Upper lobe of left lung (tissue), 6 donors: ENCODE measurements around the gene CENPO. TPM values are rescaled to one million over a fixed set of nuclear protein-coding genes. Genes with fewer than 3 reads are reported as not detected.

ENCODE experiments used
- ATAC-seq, 2 donors: fragments of 200-7000 bp; cut with Tn5 transposase; one replicate each; pipeline ENCODE4 v1.9.1; 2022; ENCODE audit warnings: mild to moderate bottlenecking in 2 of 2, moderate library complexity in 2 of 2; ENCODE audit not compliant: low FRiP score in 2 of 2
- DNase-seq, 2 donors: peaks; one replicate each; pipeline ENCODE4 v3.0.0-alpha.2; 2019 to 2020
- H3K27ac ChIP-seq, 4 donors: fragments of 200-600 bp; sonication (generic); one replicate each; pipeline ENCODE4 v1.5.1; 2016 to 2019
- H3K27me3 ChIP-seq, 4 donors: fragments of 200-600 bp; sonication (generic); one replicate each; pipeline ENCODE4 v1.5.1; 2017 to 2019
- H3K36me3 ChIP-seq, 4 donors: fragments of 200-600 bp; sonication (generic); one replicate each; pipeline ENCODE4 v1.5.1; 2016 to 2019
- H3K4me1 ChIP-seq, 4 donors: fragments of 200-600 bp; sonication (generic); one replicate each; pipeline ENCODE4 v1.5.1; 2018 to 2019
- H3K4me3 ChIP-seq, 4 donors: fragments of 200-600 bp; sonication (generic); one replicate each; pipeline ENCODE4 v1.5.1; 2017 to 2019; ENCODE audit warnings: mild to moderate bottlenecking in 2 of 4, moderate library complexity in 1 of 4
- H3K9me3 ChIP-seq, 4 donors: fragments of 200-600 bp; sonication (generic); one replicate each; pipeline ENCODE4 v1.5.1; 2018 to 2019
- EP300 ChIP-seq, 4 donors: sonication (generic); formaldehyde crosslinking; IDR thresholded peaks; one replicate each; pipeline ENCODE4 v1.5.1; 2017; ENCODE audit warnings: antibody characterized with exemption in 4 of 4, control low read depth in 2 of 4
- POLR2A ChIP-seq, 4 donors: fragments of 450-650 bp; IDR thresholded peaks; one replicate each; pipeline ENCODE4 v1.5.1; 2016 to 2017; ENCODE audit warnings: antibody characterized with exemption in 4 of 4, mild to moderate bottlenecking in 2 of 4
- POLR2AphosphoS5 ChIP-seq, 2 donors: sonication (generic); formaldehyde crosslinking; IDR thresholded peaks; one replicate each; pipeline ENCODE4 v1.5.1; 2017; ENCODE audit warnings: antibody characterized with exemption in 2 of 2
- WGBS, 2 donors: methylation state at CpG; one replicate each; pipeline ENCODE4 v1.1.5; 2017 to 2018; 5-methylcytosine and 5-hydroxymethylcytosine counted together
- total RNA-seq, 6 donors: library from RNA; depleted of rRNA in 4 of 6; stranded (reverse); fragments of >200 nt in 4 of 6; gene quantifications; one replicate each; pipeline versions ENCODE4 v1.1.0 to v1.2.1, GENCODE V29; 2016 to 2021
- TF ChIP-seq, protein P1 (sequence below), 6 experiments: fragments of 450-650 bp in 4 of 6; fragments of 200-600 bp in 2 of 6; sonication (generic) in 2 of 6; IDR thresholded peaks; one replicate each; pipeline ENCODE4 v1.5.1; 2016 to 2019; ENCODE audit warnings: antibody characterized with exemption in 6 of 6
- donor health status: DM: no; HTN: no; CAD: no; lungs with moderate emphysema.
- donor health status: DM: no; HTN: yes; CAD: no; lungs with severe emphysema.

CENPO gene
- total RNA-seq, 6 donors from 2014 or later, result 4.9 to 8.7 (median 7.2) TPM

DNA sequence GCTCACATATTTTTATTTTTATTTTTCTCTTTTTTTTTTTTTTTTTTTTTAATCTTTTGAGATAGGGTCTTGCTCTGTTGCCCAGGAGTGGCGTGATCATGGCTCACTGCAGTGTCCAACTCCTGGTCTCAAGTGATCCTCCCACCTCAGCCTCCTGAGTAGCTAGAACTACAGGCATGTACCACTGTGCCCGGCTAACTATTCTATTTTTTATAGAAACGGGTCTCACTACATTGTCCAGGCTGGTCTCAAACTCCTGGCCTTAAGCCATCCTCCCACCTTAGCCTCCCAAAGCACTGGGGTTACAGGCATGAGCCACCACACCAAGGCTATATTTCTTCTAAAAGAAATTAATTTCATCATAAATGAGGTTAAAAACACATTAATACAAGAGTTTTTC is 45.9 kb upstream of the CENPO start:
- H3K4me1 ChIP-seq, result peaks cover 0 to 3% (median 0%) of the 10 kb centered on the region in 4 donors
- ATAC-seq, result no peak
- H3K27ac ChIP-seq, result no peak overlapping the region

GRCh38 chr2:24749069-24749691 is 44.0 kb upstream of the CENPO start:
- H3K4me1 ChIP-seq, result no peaks in the 10 kb centered on the region
- WGBS, 2 donors, result 95 to 97% methylated on average over 7 of the region's 7 CpGs
- H3K27ac ChIP-seq, result no peak overlapping the region
- no peaks in the 10 kb centered on the region for H3K9me3 ChIP-seq
- peaks cover 0 to 36% (median 12%) of the 10 kb centered on the region in 4 donors for H3K36me3 ChIP-seq
- H3K4me3 ChIP-seq, result no peak overlapping the region
- TF ChIP-seq EP300 (IDR thresholded peaks at IDR 0.05) (no peak), POLR2A (IDR thresholded peaks at IDR 0.05) (no peak), POLR2AphosphoS5 (IDR thresholded peaks at IDR 0.05) (no peak)
- TF ChIP-seq, protein P1, sequence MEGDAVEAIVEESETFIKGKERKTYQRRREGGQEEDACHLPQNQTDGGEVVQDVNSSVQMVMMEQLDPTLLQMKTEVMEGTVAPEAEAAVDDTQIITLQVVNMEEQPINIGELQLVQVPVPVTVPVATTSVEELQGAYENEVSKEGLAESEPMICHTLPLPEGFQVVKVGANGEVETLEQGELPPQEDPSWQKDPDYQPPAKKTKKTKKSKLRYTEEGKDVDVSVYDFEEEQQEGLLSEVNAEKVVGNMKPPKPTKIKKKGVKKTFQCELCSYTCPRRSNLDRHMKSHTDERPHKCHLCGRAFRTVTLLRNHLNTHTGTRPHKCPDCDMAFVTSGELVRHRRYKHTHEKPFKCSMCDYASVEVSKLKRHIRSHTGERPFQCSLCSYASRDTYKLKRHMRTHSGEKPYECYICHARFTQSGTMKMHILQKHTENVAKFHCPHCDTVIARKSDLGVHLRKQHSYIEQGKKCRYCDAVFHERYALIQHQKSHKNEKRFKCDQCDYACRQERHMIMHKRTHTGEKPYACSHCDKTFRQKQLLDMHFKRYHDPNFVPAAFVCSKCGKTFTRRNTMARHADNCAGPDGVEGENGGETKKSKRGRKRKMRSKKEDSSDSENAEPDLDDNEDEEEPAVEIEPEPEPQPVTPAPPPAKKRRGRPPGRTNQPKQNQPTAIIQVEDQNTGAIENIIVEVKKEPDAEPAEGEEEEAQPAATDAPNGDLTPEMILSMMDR (IDR thresholded peaks at IDR 0.05), result no peak
- no peak for DNase-seq
- H3K27me3 ChIP-seq, result no peaks in the 10 kb centered on the region
- no peak for ATAC-seq

More for the DNA sequence above, 45.9 kb upstream of the CENPO start:
- Histone ChIP-seq H3K27me3 (no peaks in the 10 kb centered on the region), H3K9me3 (no peaks in the 10 kb centered on the region), H3K36me3 (peaks cover under 1 to 20% (median 4%) of the 10 kb centered on the region in 4 donors), H3K4me3 (no peak overlapping the region)
- TF ChIP-seq POLR2AphosphoS5 (IDR thresholded peaks at IDR 0.05) (no peak), POLR2A (IDR thresholded peaks at IDR 0.05) (no peak), EP300 (IDR thresholded peaks at IDR 0.05) (no peak)
- TF ChIP-seq, protein P1 (IDR thresholded peaks at IDR 0.05), result no peak
- no peak for DNase-seq
- whole genome bisulfite sequencing, 2 donors, result 97 to 98% methylated on average over 3 of the region's 3 CpGs

- Histone ChIP-seq H3K27me3 (no peaks in the 10 kb centered on the region), H3K9me3 (no peaks in the 10 kb centered on the region), H3K4me1 (no peaks in the 10 kb centered on the region), H3K4me3 (no peak overlapping the region), H3K27ac (no peak overlapping the region), H3K36me3 (peaks cover 9 to 78% (median 29%) of the 10 kb centered on the region in 4 donors)
- ATAC-seq (no peak), DNase-seq (no peak)
- 88 to 93% methylated on average over 3 of the region's 3 CpGs for WGBS, 2 donors
- TF ChIP-seq POLR2AphosphoS5 (IDR thresholded peaks at IDR 0.05) (no peak), EP300 (IDR thresholded peaks at IDR 0.05) (no peak), POLR2A (IDR thresholded peaks at IDR 0.05) (no peak)
- TF ChIP-seq, protein P1 (IDR thresholded peaks at IDR 0.05), result no peak
Observed at GRCh38 chr2:24754985-24755705, 38.1 kb upstream of the CENPO start.

DNA sequence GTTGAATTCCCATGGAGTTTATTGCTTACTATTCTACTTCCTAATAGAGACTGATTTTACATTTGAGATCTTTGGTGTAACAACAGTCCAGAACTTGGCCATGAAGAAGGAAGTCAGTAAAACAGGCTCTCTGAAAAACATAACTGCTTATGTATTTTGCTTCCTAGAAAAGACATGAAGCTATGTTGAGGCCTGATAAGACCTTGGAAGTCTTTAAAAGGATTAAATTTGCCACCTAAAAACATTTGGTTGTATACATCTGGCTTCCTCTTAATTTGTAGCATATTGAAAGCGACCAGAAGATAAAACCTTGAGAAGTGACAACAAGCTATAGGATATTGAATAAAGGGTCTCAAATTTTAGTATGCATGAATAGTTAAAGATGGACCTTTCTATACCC is 36.4 kb upstream of the CENPO start:
- no peak overlapping the region for H3K4me3 ChIP-seq
- no peaks in the 10 kb centered on the region for H3K4me1 ChIP-seq
- WGBS, 2 donors, result 94 to 100% methylated on average over 1 of the region's 1 CpG
- no peak for ATAC-seq
- H3K9me3 ChIP-seq, result no peaks in the 10 kb centered on the region
- no peak overlapping the region for H3K27ac ChIP-seq
- H3K36me3 ChIP-seq, result peaks cover 9 to 83% (median 29%) of the 10 kb centered on the region in 4 donors
- DNase-seq, result no peak
- H3K27me3 ChIP-seq, result no peaks in the 10 kb centered on the region
- TF ChIP-seq, protein P1 (IDR thresholded peaks at IDR 0.05), result no peak
- TF ChIP-seq POLR2AphosphoS5 (IDR thresholded peaks at IDR 0.05), result no peak
- TF ChIP-seq POLR2A (IDR thresholded peaks at IDR 0.05), result no peak
